GM18951 (cell line): ENCODE measurements around the gene CHL1.
A peak's percentile ranks its signal among the peaks of the same experiment; 100 is the strongest.

Source experiments
- POLR2A ChIP-seq: IDR thresholded peaks from 4 replicates; pipeline ENCODE4 v1.6.1; 2011; ENCODE audit warnings: mild to moderate bottlenecking; ENCODE audit not compliant: insufficient read length, insufficient read depth; ENCODE audit errors: extremely low read depth
- in situ Hi-C: fragments of 300-500 bp; cut with MboI; formaldehyde crosslinking; loops from one replicate; pipeline ENCODE4 v1.12.0; 2022; ENCODE audit warnings: low sequenced_read_pairs, mixed read lengths, inconsistent platforms; ENCODE audit not compliant: unreplicated experiment

Gene CHL1

GRCh38 chr3:197149-197827 is 725 bp downstream of the CHL1 start:
- in situ Hi-C loops, result no loop called here
- TF ChIP-seq POLR2A, result peak; percentile 41

DNA sequence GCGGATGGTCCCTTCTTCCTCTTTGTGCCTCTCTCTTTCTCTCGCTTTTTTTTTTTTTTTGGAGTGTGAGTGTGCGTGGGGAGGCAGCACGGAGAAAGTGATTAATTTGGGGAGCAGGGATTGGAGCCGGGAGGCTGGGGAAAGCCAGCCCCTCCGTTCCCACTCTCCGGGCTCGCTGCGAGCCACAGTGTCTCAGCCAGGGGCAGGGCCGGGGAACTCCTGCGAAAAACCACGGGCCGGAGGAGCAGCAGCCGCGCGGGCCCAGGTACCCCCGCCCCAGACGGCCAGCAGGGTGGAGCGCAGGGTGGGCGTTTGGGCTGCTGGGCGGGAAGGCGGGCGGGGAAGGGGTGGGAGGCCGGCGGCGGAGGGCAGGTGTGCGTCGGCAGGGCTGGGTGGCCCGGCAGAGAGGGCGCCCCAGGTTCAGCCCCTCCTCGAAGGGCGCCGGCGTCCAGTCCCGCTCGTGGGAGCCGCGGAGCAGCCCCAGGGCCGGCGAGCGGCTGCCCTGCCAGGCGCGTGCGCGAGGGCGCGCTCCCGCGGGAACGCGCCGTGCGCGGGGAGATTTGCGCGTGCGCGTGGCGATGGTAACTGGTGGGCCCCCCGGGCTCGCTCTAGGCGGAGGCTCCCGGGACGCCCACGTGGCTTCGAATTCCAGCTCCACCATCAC is 1.4 kb downstream of the CHL1 start:
- in situ Hi-C loops, result no loop called here
- peak; percentile 57 for TF ChIP-seq POLR2A

GRCh38 chr3:199835-200234 is 3.3 kb downstream of the CHL1 start:
- in situ Hi-C loops, result no loop called here
- TF ChIP-seq POLR2A, result no peak

DNA sequence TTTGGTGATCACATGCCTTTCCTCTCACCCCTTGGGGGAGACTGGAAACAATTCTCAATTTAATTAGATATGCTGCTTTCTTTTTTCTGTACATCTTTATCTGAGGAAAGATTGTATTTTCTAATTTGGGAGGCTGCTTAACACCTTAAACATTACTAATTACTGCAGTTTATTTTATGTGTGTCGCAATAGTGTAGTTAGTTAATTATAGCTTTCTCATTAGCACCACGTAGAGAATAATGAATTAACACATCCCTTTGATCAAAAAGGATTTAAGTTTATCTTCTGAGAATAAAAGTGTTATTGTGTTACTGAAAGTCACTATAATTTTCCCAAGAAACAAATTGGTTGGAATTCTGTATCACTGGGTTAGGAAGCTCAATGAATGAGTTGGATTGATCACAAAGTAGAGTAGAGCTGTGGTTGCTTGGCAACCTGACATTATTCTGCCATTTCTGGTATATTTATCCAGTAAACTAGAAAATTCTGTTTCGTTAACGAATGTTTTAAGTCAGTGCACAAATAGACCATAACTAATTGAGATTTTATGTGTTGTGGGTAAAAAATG is 4.3 kb downstream of the CHL1 start:
- in situ Hi-C loops, result no loop called here
- TF ChIP-seq POLR2A, result no peak

- no peak for TF ChIP-seq POLR2A
- in situ Hi-C loops, result no loop called here
These were observed 7.5 kb downstream of the CHL1 start for GRCh38 chr3:204102-204501.

- TF ChIP-seq POLR2A, result no peak
- in situ Hi-C loops, result no loop called here
These were observed 11.4 kb downstream of the CHL1 start for GRCh38 chr3:207973-208372.

DNA sequence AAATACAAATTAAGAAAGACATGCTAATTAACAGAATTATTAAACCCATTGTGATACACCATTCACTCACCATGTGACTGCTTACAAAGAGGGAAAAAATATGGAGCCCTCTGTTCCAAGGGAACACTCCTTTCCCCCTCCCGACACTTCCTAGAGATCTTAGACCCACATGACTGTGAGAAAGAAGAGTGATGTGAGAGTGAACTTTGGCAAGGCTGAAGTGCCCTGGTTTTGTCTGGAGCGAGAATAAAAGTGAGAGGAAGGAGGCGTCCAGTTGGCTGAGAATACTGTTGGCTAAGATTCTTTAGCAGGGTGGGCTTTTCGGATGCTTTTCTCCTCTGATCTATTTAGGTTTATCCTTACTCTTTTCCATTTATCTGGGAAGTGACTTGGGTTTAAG is 14.1 kb downstream of the CHL1 start:
- in situ Hi-C loops, result no loop called here

GRCh38 chr3:212432-212831 is 15.9 kb downstream of the CHL1 start:
- in situ Hi-C loops, result no loop called here

More for the DNA sequence above, 14.1 kb downstream of the CHL1 start:
- no peak for TF ChIP-seq POLR2A

GRCh38 chr3:217099-217813 is 20.7 kb downstream of the CHL1 start:
- TF ChIP-seq POLR2A, result no peak
- in situ Hi-C loops, result no loop called here

More at GRCh38 chr3:212432-212831, 15.9 kb downstream of the CHL1 start:
- TF ChIP-seq POLR2A, result no peak

DNA sequence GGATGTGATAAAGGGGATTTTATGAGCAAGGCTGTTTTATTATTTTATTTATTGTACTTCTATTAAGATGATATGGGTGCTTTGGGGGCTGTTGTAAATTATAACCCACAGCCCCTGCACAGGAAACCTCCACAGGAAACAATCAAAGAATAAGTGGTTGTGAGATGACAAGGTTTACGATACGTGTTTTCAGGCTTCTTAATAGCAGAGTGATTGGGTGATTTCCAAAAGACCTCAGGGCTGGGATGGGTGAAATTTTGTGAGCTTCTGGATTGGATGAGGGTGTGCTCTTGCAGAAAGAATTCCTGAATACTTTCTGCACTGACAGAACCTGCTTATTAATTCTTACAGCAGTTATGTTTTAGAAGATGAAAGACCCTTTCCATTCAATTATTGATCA is 21.4 kb downstream of the CHL1 start:
- in situ Hi-C loops, result no loop called here
- TF ChIP-seq POLR2A, result no peak

DNA sequence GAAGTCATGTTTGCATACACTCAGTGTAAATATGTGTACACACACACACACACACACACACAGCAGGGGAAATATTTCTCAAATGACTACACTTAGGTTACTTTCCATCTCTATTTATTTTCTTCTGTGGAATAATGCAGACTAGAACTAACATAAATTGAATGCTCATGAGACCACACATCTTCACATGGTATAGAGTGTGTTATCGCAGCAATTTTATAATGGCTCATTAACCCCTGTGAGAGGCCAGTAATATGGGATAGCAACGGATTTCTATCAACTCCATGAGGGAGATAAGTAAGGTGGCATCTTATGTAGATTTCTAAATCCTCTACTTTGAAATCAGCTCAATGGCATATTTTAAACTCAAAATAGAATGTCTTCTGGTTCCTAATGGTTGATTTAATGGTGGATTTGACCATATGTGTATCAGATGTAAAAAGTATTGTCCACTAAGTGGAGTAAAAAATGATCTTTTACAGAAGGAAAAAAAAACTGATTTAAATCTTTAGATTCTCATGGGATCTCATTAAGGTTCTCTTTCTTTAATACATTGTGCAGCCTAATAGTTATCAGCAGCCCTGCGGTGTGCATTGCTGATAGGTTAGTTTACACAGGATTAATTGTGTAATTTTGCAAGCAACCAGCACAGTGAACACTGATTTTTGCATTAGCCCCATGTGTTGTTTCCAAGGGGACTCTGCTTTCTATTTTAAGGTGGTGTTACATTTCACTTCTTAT is 32.0 kb downstream of the CHL1 start:
- in situ Hi-C loops, result no loop called here
- no peak for TF ChIP-seq POLR2A

- no peak for TF ChIP-seq POLR2A
- in situ Hi-C loops, result no loop called here
These were observed 32.7 kb downstream of the CHL1 start for GRCh38 chr3:229183-229661.

- in situ Hi-C loops, result no loop called here
- no peak for TF ChIP-seq POLR2A
These were observed 40.3 kb downstream of the CHL1 start for GRCh38 chr3:236881-237280.
